Ishikawa (cell line): Measurements from ENCODE around the gene ABCF2.

Experiments
- CEBPB ChIP-seq: IDR thresholded peaks from 2 replicates; pipeline ENCODE4 v1.6.1; 2012
- CREB1 ChIP-seq: IDR thresholded peaks from 2 replicates; pipeline ENCODE4 v1.6.1; 2012; ENCODE audit warnings: low read depth
- EGR1 ChIP-seq: IDR thresholded peaks from 2 replicates; pipeline ENCODE4 v1.6.1; 2012
- EP300 ChIP-seq: IDR thresholded peaks from 2 replicates; pipeline ENCODE4 v1.6.1; 2012; ENCODE audit warnings: borderline replicate concordance
- FOXM1 ChIP-seq: IDR thresholded peaks from 2 replicates; pipeline ENCODE4 v1.6.1; 2012; ENCODE audit warnings: low read depth, borderline replicate concordance
- MAX ChIP-seq: IDR thresholded peaks from 2 replicates; pipeline ENCODE4 v1.6.1; 2012
- NFIC ChIP-seq: IDR thresholded peaks from 2 replicates; pipeline ENCODE4 v1.6.1; 2012
- RAD21 ChIP-seq: IDR thresholded peaks from 2 replicates; pipeline ENCODE4 v1.6.1; 2012; ENCODE audit warnings: low read depth
- REST ChIP-seq: IDR thresholded peaks from 2 replicates; pipeline ENCODE4 v1.6.1; 2012; ENCODE audit warnings: low read depth, mild to moderate bottlenecking
- TAF1 ChIP-seq: IDR thresholded peaks from 2 replicates; pipeline ENCODE4 v1.6.1; 2012; ENCODE audit warnings: low read depth, mild to moderate bottlenecking
- TCF12 ChIP-seq: IDR thresholded peaks from 2 replicates; pipeline ENCODE4 v1.6.1; 2012; ENCODE audit warnings: low read depth
- TEAD4 ChIP-seq: IDR thresholded peaks from 2 replicates; pipeline ENCODE4 v1.6.1; 2012
- USF1 ChIP-seq: IDR thresholded peaks from 2 replicates; pipeline ENCODE4 v1.6.1; 2012
- YY1 ChIP-seq: IDR thresholded peaks from 2 replicates; pipeline ENCODE4 v1.6.1; 2012; ENCODE audit warnings: low read depth
- ZBTB7A ChIP-seq: IDR thresholded peaks from 2 replicates; pipeline ENCODE4 v1.6.1; 2012; ENCODE audit warnings: low read depth

ABCF2 gene

GRCh38 chr7:151238190-151238810 lies 11.3 kb upstream of the ABCF2 start:
- TF ChIP-seq TCF12 = no peak

GRCh38 chr7:151237244-151238189 lies 10.5 kb upstream of the ABCF2 start:
- TF ChIP-seq CEBPB = no peak
- TF ChIP-seq TEAD4 = no peak
- no peak for TF ChIP-seq CREB1

- TF ChIP-seq REST (no peak), TAF1 (no peak), FOXM1 (no peak), TCF12 (no peak)
These were observed 9.4 kb upstream of the ABCF2 start for GRCh38 chr7:151236406-151236805.

GRCh38 chr7:151235091-151235787 lies 8.2 kb upstream of the ABCF2 start:
- TF ChIP-seq CEBPB (no peak), ZBTB7A (no peak), USF1 (no peak), TAF1 (no peak), YY1 (no peak), REST (no peak), FOXM1 (no peak), TEAD4 (no peak), EGR1 (no peak), RAD21 (no peak), CREB1 (no peak), MAX (no peak), EP300 (no peak), TCF12 (no peak), NFIC (no peak)

- no peak for TF ChIP-seq TEAD4
- TF ChIP-seq CREB1 = no peak
- TF ChIP-seq TCF12 = no peak
- no peak for TF ChIP-seq TAF1
- TF ChIP-seq CEBPB = no peak
- no peak for TF ChIP-seq USF1
- TF ChIP-seq FOXM1 = no peak
- no peak for TF ChIP-seq REST
- no peak for TF ChIP-seq NFIC
- no peak for TF ChIP-seq EGR1
- TF ChIP-seq YY1 = no peak
- no peak for TF ChIP-seq MAX
- TF ChIP-seq RAD21 = no peak
- no peak for TF ChIP-seq EP300
These were observed 6.8 kb upstream of the ABCF2 start for GRCh38 chr7:151233804-151234203.
